Brain microvascular endothelial cell (primary cell): ENCODE data around the gene DPF3.

Experiments
- DNase-seq: peaks from one replicate; pipeline ENCODE4 v3.0.0-alpha.2; 2020
- H3K27ac ChIP-seq: fragments of 250-450 bp; sonication (Bioruptor Pico); 2 replicates; pipeline ENCODE4 v1.5.1; 2020; ENCODE audit warnings: mild to moderate bottlenecking, moderate library complexity
- H3K27me3 ChIP-seq: fragments of 250-450 bp; sonication (Bioruptor Pico); replicated peaks from 2 replicates; pipeline ENCODE4 v1.5.1; 2020; ENCODE audit warnings: mild to moderate bottlenecking
- H3K36me3 ChIP-seq: fragments of 250-450 bp; sonication (Bioruptor Pico); replicated peaks from 2 replicates; pipeline ENCODE4 v1.5.1; 2020; ENCODE audit warnings: mild to moderate bottlenecking
- H3K4me3 ChIP-seq: 2 replicates; pipeline ENCODE4 v1.5.1; 2011; ENCODE audit warnings: low read depth, mild to moderate bottlenecking, control low read depth, low read length, moderate library complexity
- in situ Hi-C: cut with HindIII; loops from 2 replicates; pipeline ENCODE4 v1.10.0; 2017; ENCODE audit warnings: low sequenced_read_pairs, low pct_ligation_motif_present
- TF ChIP-seq, protein P1 (sequence below): IDR thresholded peaks from 2 replicates; pipeline ENCODE4 v1.5.1; 2011; ENCODE audit warnings: low read depth, mild to moderate bottlenecking, moderate library complexity, low read length, control low read depth, inconsistent platforms; ENCODE audit errors: missing control alignments

DPF3 gene

DNA sequence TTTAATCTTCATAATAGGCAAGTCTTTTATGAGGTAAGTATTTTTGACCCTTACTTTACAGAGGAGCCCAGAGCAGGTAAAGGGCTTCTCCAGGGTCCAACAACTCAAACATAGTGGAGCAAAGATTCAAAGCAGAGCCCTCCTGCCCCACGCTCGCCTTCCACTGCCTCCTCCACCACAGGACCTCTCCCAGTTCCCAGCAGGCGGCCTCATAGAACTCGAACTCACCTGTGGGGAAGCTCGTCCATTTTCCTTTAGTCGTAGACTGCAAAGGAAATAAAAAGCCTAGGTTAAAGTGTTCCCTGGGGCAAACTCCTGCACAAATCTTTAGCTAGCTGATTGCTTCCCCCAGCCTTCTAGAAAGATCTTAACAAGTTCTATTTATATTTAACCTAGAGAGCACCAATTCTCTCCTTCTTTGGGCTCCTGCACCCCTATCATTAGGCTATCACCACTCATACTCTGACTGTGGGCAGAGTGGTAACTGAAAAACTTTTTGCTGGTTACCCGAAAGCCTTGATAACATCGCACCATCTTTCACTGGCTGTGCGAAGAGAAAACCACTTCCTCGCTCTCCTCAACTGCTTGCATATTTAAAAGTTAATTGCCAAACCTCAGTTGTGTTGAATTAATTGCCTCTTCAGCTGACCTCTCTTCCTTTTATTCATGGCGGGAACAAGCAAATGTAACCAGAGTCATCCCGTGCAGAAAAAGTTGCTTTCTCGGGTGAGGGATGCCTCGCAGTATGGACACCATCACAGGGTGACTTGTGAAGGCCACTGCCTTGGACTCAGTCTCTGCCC, 299.6 kb downstream of the DPF3 start:
- H3K36me3 ChIP-seq, result no peaks in the 10 kb centered on the region
- TF ChIP-seq, protein P1, sequence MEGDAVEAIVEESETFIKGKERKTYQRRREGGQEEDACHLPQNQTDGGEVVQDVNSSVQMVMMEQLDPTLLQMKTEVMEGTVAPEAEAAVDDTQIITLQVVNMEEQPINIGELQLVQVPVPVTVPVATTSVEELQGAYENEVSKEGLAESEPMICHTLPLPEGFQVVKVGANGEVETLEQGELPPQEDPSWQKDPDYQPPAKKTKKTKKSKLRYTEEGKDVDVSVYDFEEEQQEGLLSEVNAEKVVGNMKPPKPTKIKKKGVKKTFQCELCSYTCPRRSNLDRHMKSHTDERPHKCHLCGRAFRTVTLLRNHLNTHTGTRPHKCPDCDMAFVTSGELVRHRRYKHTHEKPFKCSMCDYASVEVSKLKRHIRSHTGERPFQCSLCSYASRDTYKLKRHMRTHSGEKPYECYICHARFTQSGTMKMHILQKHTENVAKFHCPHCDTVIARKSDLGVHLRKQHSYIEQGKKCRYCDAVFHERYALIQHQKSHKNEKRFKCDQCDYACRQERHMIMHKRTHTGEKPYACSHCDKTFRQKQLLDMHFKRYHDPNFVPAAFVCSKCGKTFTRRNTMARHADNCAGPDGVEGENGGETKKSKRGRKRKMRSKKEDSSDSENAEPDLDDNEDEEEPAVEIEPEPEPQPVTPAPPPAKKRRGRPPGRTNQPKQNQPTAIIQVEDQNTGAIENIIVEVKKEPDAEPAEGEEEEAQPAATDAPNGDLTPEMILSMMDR, result no peak
- no peaks in the 10 kb centered on the region for H3K27me3 ChIP-seq
- in situ Hi-C loops, result no loop called here
- no peak overlapping the region for H3K4me3 ChIP-seq
- no peak for DNase-seq
- no peak overlapping the region for H3K27ac ChIP-seq

DNA sequence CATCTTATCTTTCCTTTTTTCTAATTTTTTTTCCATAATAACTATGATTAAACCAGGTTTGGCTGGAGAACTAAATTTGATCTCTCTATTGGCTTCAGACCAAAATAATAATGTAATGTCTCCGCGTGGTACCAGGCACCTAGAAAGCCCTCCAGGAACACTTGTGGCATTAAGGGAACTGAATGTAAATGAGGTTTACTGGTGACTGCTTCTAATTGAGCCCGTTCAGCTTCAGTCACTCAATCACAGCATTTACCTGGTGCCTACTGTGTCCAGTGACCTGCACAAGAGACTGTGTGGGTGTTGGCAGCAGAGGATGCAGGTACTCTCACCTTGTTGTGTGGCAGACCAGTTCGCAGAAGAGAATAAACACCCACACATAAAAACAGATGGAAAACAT, 302.5 kb downstream of the DPF3 start:
- no peaks in the 10 kb centered on the region for H3K36me3 ChIP-seq

DNA sequence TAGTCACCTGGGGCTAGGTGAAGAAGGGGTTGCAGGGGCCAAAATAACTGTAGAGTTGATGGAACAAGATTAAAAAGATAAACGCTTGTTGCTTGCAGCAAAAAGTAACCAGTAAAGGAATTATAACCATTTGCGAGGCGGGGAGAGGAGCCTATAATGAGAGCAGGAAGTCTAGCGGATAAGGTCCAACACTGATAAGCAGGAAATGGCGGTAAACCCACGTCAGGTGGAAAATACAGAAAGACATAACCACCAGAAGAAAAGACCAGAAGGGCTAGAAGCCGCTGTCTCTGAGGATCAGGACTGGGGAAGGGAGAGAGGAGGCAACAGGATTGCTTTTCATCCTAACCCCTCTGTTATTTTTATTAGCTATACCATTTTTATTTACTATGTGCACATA, 303.3 kb downstream of the DPF3 start:
- TF ChIP-seq, protein P1, result no peak
- H3K36me3 ChIP-seq, result no peaks in the 10 kb centered on the region
- DNase-seq, result no peak
- no peaks in the 10 kb centered on the region for H3K27me3 ChIP-seq
- H3K27ac ChIP-seq, result no peak overlapping the region
- no peak overlapping the region for H3K4me3 ChIP-seq
- in situ Hi-C loops, result no loop called here

More for the DNA sequence above, 302.5 kb downstream of the DPF3 start:
- Histone ChIP-seq H3K27ac (no peak overlapping the region), H3K4me3 (no peak overlapping the region), H3K27me3 (no peaks in the 10 kb centered on the region)
- in situ Hi-C loops, result no loop called here
- TF ChIP-seq, protein P1, result no peak
- DNase-seq, result no peak

DNA sequence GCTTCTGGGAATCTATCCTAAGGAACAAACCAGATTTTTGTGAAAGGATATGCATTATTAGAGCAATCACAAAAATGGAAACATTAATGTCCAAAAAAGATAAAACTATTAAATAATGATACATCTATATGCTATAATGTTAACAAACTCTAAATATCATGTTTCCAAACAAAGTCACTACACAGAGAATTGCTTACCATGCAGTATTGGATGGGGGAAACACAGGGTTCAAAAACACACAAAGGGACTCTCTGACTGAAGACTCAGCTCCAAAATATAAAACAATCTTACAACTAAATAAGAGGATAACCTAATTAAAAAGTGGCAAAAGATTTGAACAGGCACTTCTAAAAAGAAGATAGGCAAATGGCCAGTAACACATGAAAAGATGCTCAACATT, 304.2 kb downstream of the DPF3 start:
- no peak for DNase-seq
- Histone ChIP-seq H3K36me3 (no peaks in the 10 kb centered on the region), H3K27me3 (no peaks in the 10 kb centered on the region), H3K27ac (no peak overlapping the region), H3K4me3 (no peak overlapping the region)
- TF ChIP-seq, protein P1, result no peak
- in situ Hi-C loops, result no loop called here

DNA sequence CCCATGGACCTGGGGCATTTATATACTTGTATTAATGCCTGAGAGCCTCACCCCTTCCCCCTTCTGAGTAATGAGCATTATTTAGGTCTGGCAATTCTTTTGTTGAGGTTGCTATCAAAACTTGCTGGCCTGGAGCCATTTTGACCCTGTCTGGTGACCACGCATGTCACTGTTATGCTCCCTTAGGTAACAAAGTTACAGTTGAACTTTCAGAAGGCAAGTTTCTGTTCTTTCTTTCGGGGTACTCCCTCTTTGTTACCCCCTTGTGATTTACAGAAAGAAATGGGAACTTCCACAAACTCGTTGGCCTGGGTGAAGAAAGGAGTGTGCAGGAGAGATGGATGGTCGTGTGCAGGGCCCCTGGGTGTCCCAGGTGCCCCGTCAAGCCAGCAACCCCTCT, 305.4 kb downstream of the DPF3 start:
- H3K27me3 ChIP-seq, result no peaks in the 10 kb centered on the region
- no peaks in the 10 kb centered on the region for H3K36me3 ChIP-seq
- no peak overlapping the region for H3K4me3 ChIP-seq
- TF ChIP-seq, protein P1, result no peak
- no peak for DNase-seq
- H3K27ac ChIP-seq, result no peak overlapping the region
- in situ Hi-C loops, result no loop called here
